Gastrocnemius medialis (tissue), 4 donors: ENCODE measurements around the gene DOCK4.

ENCODE experiments used
- CTCF ChIP-seq, 5 experiments: fragments of 450-650 bp in 3 of 5; fragments of 200-600 bp in 2 of 5; sonication (generic) in 2 of 5; IDR thresholded peaks in 4 of 5; conservative IDR thresholded peaks in 1 of 5; 1 replicate in 4 of 5; 2 replicates in 1 of 5; pipeline ENCODE4 v1.5.1; 2016 to 2019; ENCODE audit warnings: antibody characterized with exemption in 5 of 5, mild to moderate bottlenecking in 3 of 5, moderate library complexity in 3 of 5
- POLR2A ChIP-seq, 2 donors: fragments of 450-650 bp; IDR thresholded peaks; one replicate each; pipeline ENCODE4 v1.6.1; 2017; ENCODE audit warnings: antibody characterized with exemption in 2 of 2, mild to moderate bottlenecking in 2 of 2, moderate library complexity in 2 of 2

DNA sequence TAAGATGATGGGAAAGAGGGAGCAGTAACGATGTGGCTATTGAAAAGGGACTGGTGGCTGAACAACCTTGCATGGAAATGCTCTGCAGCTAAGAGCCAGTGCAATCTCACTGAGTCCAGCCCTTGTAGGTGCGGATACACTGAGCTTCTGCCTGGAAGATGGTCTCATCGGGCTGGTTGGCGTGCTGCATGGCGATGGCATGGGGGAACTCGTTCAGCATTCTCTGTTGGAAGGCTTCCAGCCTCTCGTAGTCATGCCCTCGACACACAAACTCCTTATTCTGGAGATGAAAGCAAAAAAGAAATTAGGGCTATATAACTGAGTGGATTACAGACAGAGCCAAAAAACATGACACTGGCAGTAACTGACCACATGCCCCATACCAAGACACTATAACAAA is 446.2 kb downstream of the DOCK4 start:
- TF ChIP-seq POLR2A (IDR thresholded peaks at IDR 0.05), result no peak
- TF ChIP-seq CTCF (IDR thresholded peaks at IDR 0.05 in 4 of 5, conservative IDR thresholded peaks at IDR 0.05 in 1 of 5), result no peak
